Stomach (tissue), 9 donors: ENCODE measurements around the gene CACNA2D3. TPM values are rescaled to one million over a fixed set of nuclear protein-coding genes. Genes with fewer than 3 reads are reported as not detected.

Experiments
- DNase-seq, 2 donors: peaks; one replicate each; pipeline versions ENCODE4 v3.0.0 to v3.0.0-alpha.2; 2013 to 2019
- H3K27ac ChIP-seq, 5 donors: fragments of 200-600 bp in 4 of 5; sonication (generic) in 4 of 5; one replicate each; pipeline ENCODE4 v1.5.1; 2013 to 2019; ENCODE audit warnings: mild to moderate bottlenecking in 1 of 5, moderate library complexity in 1 of 5
- H3K27me3 ChIP-seq, 3 donors: fragments of 200-600 bp; sonication (generic); one replicate each; pipeline ENCODE4 v1.5.1; 2017 to 2019; ENCODE audit warnings: mixed run types in 1 of 3
- H3K36me3 ChIP-seq, 4 donors: fragments of 200-600 bp; sonication (generic); 1 replicate in 3 of 4; 2 replicates in 1 of 4; pipeline ENCODE4 v1.5.1; 2016 to 2019
- H3K4me1 ChIP-seq, 4 donors: fragments of 200-600 bp; sonication (generic); one replicate each; pipeline ENCODE4 v1.5.1; 2016 to 2019
- H3K4me3 ChIP-seq, 4 donors: fragments of 200-600 bp; sonication (generic) in 3 of 4; one replicate each; pipeline ENCODE4 v1.5.1; 2016 to 2019; ENCODE audit warnings: mild to moderate bottlenecking in 1 of 4
- H3K9me3 ChIP-seq, 4 donors: fragments of 200-600 bp; sonication (generic); one replicate each; pipeline ENCODE4 v1.5.1; 2016 to 2019
- EP300 ChIP-seq: sonication (generic); formaldehyde crosslinking; IDR thresholded peaks from one replicate; pipeline ENCODE4 v1.6.1; 2017; ENCODE audit warnings: antibody characterized with exemption
- POLR2A ChIP-seq, 4 donors: fragments of 450-650 bp; IDR thresholded peaks; one replicate each; pipeline ENCODE4 v1.6.1; 2016; ENCODE audit warnings: antibody characterized with exemption in 4 of 4, control low read depth in 2 of 4, mild to moderate bottlenecking in 1 of 4, moderate library complexity in 1 of 4
- POLR2AphosphoS5 ChIP-seq, 3 donors: sonication (generic); formaldehyde crosslinking; IDR thresholded peaks; one replicate each; pipeline ENCODE4 v1.6.1; 2016; ENCODE audit warnings: antibody characterized with exemption in 3 of 3
- WGBS, 5 donors: extraction: QIAGEN DNeasy Blood & Tissue Kit in 3 of 5; methylation state at CpG; one replicate each; pipeline versions ENCODE4 v1.1.5 to v1.1.7; 2013 to 2018; 5-methylcytosine and 5-hydroxymethylcytosine counted together
- intact Hi-C: fragments of 100-400 bp; cut with DNase I; formaldehyde crosslinking; loops from one replicate; pipeline ENCODE4 v1.15.1; 2023; ENCODE audit warnings: low total_unique reads
- polyA plus RNA-seq, 3 donors: library from polyadenylated mRNA; stranded (reverse); fragments of 200-250 nt; gene quantifications; one replicate each; pipeline ENCODE4 v1.2.3, GENCODE V29; 2013
- total RNA-seq, 5 donors: library from RNA; depleted of rRNA; stranded (reverse); fragments of >200 nt; gene quantifications; one replicate each; pipeline versions ENCODE4 v1.1.0 to v1.2.3, GENCODE V29; 2014 to 2016
- TF ChIP-seq, protein P1 (sequence below), 7 experiments: fragments of 450-650 bp in 4 of 7; fragments of 200-600 bp in 3 of 7; sonication (generic) in 3 of 7; IDR thresholded peaks; one replicate each; pipeline ENCODE4 v1.5.1; 2016 to 2019; ENCODE audit warnings: antibody characterized with exemption in 7 of 7, control low read depth in 2 of 7, mild to moderate bottlenecking in 1 of 7
- donor health status: healthy with polysubstance abuse.
- donor health status: Bipolar disorder and iron deficiency.
- donor health status: healthy.

The CACNA2D3 gene
- total and polyA plus RNA-seq, 8 donors = 0.56 to 54.0 (median 2.9) TPM; not detected in 1

DNA sequence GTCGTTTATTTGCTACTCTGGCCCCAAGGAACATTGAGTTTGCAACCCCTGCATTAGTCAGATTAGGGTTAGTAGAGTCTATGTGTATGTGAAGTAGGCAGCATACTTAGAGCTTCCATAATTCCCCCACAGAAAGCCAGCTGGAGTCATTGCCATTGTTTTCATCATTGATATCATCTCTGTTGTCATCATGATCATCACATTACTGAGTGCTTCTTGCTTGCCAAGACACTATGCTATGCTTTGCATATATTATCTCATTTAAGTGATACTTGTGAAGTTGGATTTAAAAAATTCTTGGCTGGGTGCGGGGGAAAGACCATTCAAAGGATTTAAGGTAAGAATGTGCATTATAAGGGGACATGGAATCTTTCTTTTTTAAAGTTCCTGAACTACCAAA is 209.0 kb downstream of the CACNA2D3 start:
- Histone ChIP-seq H3K4me1 (no peaks in the 10 kb centered on the region), H3K27ac (no peak overlapping the region), H3K9me3 (no peaks in the 10 kb centered on the region), H3K4me3 (no peak overlapping the region), H3K27me3 (no peaks in the 10 kb centered on the region), H3K36me3 (no peaks in the 10 kb centered on the region)
- no peak for DNase-seq
- TF ChIP-seq EP300 (no peak), POLR2AphosphoS5 (IDR thresholded peaks at IDR 0.05) (no peak), POLR2A (IDR thresholded peaks at IDR 0.05) (no peak)
- TF ChIP-seq, protein P1, sequence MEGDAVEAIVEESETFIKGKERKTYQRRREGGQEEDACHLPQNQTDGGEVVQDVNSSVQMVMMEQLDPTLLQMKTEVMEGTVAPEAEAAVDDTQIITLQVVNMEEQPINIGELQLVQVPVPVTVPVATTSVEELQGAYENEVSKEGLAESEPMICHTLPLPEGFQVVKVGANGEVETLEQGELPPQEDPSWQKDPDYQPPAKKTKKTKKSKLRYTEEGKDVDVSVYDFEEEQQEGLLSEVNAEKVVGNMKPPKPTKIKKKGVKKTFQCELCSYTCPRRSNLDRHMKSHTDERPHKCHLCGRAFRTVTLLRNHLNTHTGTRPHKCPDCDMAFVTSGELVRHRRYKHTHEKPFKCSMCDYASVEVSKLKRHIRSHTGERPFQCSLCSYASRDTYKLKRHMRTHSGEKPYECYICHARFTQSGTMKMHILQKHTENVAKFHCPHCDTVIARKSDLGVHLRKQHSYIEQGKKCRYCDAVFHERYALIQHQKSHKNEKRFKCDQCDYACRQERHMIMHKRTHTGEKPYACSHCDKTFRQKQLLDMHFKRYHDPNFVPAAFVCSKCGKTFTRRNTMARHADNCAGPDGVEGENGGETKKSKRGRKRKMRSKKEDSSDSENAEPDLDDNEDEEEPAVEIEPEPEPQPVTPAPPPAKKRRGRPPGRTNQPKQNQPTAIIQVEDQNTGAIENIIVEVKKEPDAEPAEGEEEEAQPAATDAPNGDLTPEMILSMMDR (IDR thresholded peaks at IDR 0.05) = no peak
- 81 to 89% (median 87%) methylated on average over 2 of the region's 2 CpGs for WGBS, 5 donors
- intact Hi-C loops = no loop called here

DNA sequence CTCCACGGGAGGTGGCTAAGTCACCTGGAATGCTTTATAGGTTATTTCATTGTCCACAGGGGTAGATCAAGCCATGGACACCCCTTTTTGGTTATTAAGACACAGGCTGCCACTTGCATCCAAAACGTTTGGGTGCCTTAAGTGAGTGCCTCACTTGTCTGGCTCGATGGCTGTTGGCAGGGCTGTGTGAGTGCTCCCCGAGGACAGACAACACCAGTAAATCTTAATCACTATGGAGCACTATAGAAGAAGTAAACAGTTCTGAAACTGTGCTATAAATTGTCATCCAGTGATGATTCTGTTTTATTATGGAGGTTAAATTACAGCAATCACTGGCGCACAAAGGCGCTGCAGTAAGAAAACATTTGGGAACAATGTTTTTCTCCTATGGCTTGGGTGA is 215.5 kb downstream of the CACNA2D3 start:
- H3K4me3 ChIP-seq = no peak overlapping the region
- no peaks in the 10 kb centered on the region for H3K36me3 ChIP-seq
- H3K27ac ChIP-seq = no peak overlapping the region
- H3K27me3 ChIP-seq = peaks cover 0 to 4% (median 0%) of the 10 kb centered on the region in 3 donors
- no peak for DNase-seq
- intact Hi-C loops = no loop called here
- TF ChIP-seq EP300 (no peak), POLR2AphosphoS5 (IDR thresholded peaks at IDR 0.05) (no peak), POLR2A (IDR thresholded peaks at IDR 0.05) (no peak)
- TF ChIP-seq, protein P1 (IDR thresholded peaks at IDR 0.05) = no peak
- H3K9me3 ChIP-seq = no peaks in the 10 kb centered on the region
- no peaks in the 10 kb centered on the region for H3K4me1 ChIP-seq
- 57 to 71% (median 63%) methylated on average over 6 of the region's 6 CpGs for WGBS, 5 donors

GRCh38 chr3:54339608-54340007 is 217.3 kb downstream of the CACNA2D3 start:
- DNase-seq = no peak
- TF ChIP-seq, protein P1 (IDR thresholded peaks at IDR 0.05) = no peak
- TF ChIP-seq EP300 = no peak

DNA sequence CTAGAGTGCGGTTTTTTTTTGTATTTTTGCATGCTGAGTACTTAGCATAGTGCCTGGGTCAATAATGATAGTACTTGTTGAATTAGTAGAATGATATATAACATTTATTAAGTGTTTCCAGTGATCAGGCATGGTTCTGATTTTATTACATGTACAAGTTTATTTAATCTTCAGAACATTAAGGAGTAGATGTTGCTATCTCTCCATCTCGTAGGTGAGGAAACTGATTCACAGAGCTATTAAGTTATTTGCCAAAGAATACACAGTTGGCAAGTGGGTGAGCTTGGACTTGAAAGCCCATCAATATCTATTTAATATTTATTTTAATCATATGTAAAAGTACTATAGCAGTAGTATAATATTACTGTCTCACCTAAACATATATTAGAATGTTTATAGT is 219.5 kb downstream of the CACNA2D3 start:
- intact Hi-C loops = no loop called here
- TF ChIP-seq POLR2A (IDR thresholded peaks at IDR 0.05) = no peak
- no peak for TF ChIP-seq EP300
- TF ChIP-seq POLR2AphosphoS5 (IDR thresholded peaks at IDR 0.05) = no peak
- H3K27me3 ChIP-seq = peaks cover 0 to 7% (median 0%) of the 10 kb centered on the region in 3 donors

More at GRCh38 chr3:54339608-54340007, 217.3 kb downstream of the CACNA2D3 start:
- no peak overlapping the region for H3K4me3 ChIP-seq
- intact Hi-C loops = no loop called here
- no peaks in the 10 kb centered on the region for H3K9me3 ChIP-seq
- no peaks in the 10 kb centered on the region for H3K4me1 ChIP-seq
- H3K36me3 ChIP-seq = no peaks in the 10 kb centered on the region
- peaks cover 0 to 7% (median 0%) of the 10 kb centered on the region in 3 donors for H3K27me3 ChIP-seq
- no peak overlapping the region for H3K27ac ChIP-seq
- WGBS, 5 donors = 31 to 47% (median 42%) methylated on average over 2 of the region's 2 CpGs

GRCh38 chr3:54342676-54343075 is 220.3 kb downstream of the CACNA2D3 start:
- 11 to 30% (median 19%) methylated on average over 8 to 9 of the region's 9 CpGs for WGBS, 5 donors
- Histone ChIP-seq H3K36me3 (no peaks in the 10 kb centered on the region), H3K4me1 (no peaks in the 10 kb centered on the region), H3K9me3 (no peaks in the 10 kb centered on the region), H3K4me3 (no peak overlapping the region), H3K27ac (no peak overlapping the region), H3K27me3 (peaks cover 0 to 7% (median 0%) of the 10 kb centered on the region in 3 donors)
- TF ChIP-seq POLR2AphosphoS5 (IDR thresholded peaks at IDR 0.05) (no peak), POLR2A (IDR thresholded peaks at IDR 0.05) (no peak), EP300 (no peak)
- TF ChIP-seq, protein P1 (IDR thresholded peaks at IDR 0.05) = no peak
- intact Hi-C loops = no loop called here
- DNase-seq = peak; percentile 11 to 29

More for the DNA sequence above, 219.5 kb downstream of the CACNA2D3 start:
- WGBS, 5 donors = 77 to 88% (median 85%) methylated on average over 2 of the region's 2 CpGs
- no peaks in the 10 kb centered on the region for H3K9me3 ChIP-seq
- no peaks in the 10 kb centered on the region for H3K36me3 ChIP-seq
- H3K4me3 ChIP-seq = no peak overlapping the region
- no peak overlapping the region for H3K27ac ChIP-seq
- H3K4me1 ChIP-seq = no peaks in the 10 kb centered on the region
- no peak for DNase-seq
